Brain microvascular endothelial cell (primary cell): ENCODE results near the gene CC2D1A.

Experiments
- DNase-seq: peaks from one replicate; pipeline ENCODE4 v3.0.0-alpha.2; 2020
- H3K27ac ChIP-seq: fragments of 250-450 bp; sonication (Bioruptor Pico); 2 replicates; pipeline ENCODE4 v1.5.1; 2020; ENCODE audit warnings: mild to moderate bottlenecking, moderate library complexity
- H3K27me3 ChIP-seq: fragments of 250-450 bp; sonication (Bioruptor Pico); replicated peaks from 2 replicates; pipeline ENCODE4 v1.5.1; 2020; ENCODE audit warnings: mild to moderate bottlenecking
- H3K36me3 ChIP-seq: fragments of 250-450 bp; sonication (Bioruptor Pico); replicated peaks from 2 replicates; pipeline ENCODE4 v1.5.1; 2020; ENCODE audit warnings: mild to moderate bottlenecking
- H3K4me3 ChIP-seq: 2 replicates; pipeline ENCODE4 v1.5.1; 2011; ENCODE audit warnings: low read depth, mild to moderate bottlenecking, control low read depth, low read length, moderate library complexity
- CTCF ChIP-seq: IDR thresholded peaks from 2 replicates; pipeline ENCODE4 v1.5.1; 2011; ENCODE audit warnings: low read depth, mild to moderate bottlenecking, moderate library complexity, low read length, control low read depth, inconsistent platforms; ENCODE audit errors: missing control alignments
- in situ Hi-C: cut with HindIII; loops from 2 replicates; pipeline ENCODE4 v1.10.0; 2017; ENCODE audit warnings: low sequenced_read_pairs, low pct_ligation_motif_present

Gene CC2D1A

GRCh38 chr19:13909430-13909829, 3.4 kb downstream of the CC2D1A start:
- no peak for TF ChIP-seq CTCF
- Histone ChIP-seq H3K27ac (no peak overlapping the region), H3K4me3 (no peak overlapping the region), H3K36me3 (peaks cover 20% of the 10 kb centered on the region), H3K27me3 (no peaks in the 10 kb centered on the region)
- DNase-seq = no peak
- in situ Hi-C loops = no loop called here

- no peak for TF ChIP-seq CTCF
- in situ Hi-C loops = no loop called here
- no peak overlapping the region for H3K27ac ChIP-seq
- H3K36me3 ChIP-seq = peaks cover 28% of the 10 kb centered on the region
- no peak overlapping the region for H3K4me3 ChIP-seq
- no peaks in the 10 kb centered on the region for H3K27me3 ChIP-seq
- DNase-seq = no peak
Measured at GRCh38 chr19:13913352-13913751, 7.4 kb downstream of the CC2D1A start.

- peaks cover 35% of the 10 kb centered on the region for H3K36me3 ChIP-seq
- TF ChIP-seq CTCF = no peak
- in situ Hi-C loops = no loop called here
- no peak for DNase-seq
- no peak overlapping the region for H3K4me3 ChIP-seq
- no peak overlapping the region for H3K27ac ChIP-seq
- H3K27me3 ChIP-seq = no peaks in the 10 kb centered on the region
Measured at GRCh38 chr19:13914777-13915176, 8.8 kb downstream of the CC2D1A start.

GRCh38 chr19:13917888-13918406, 11.9 kb downstream of the CC2D1A start:
- TF ChIP-seq CTCF = no peak
- DNase-seq = no peak
- in situ Hi-C loops = no loop called here
- Histone ChIP-seq H3K27me3 (no peaks in the 10 kb centered on the region), H3K27ac (no peak overlapping the region), H3K36me3 (peaks cover 52% of the 10 kb centered on the region), H3K4me3 (no peak overlapping the region)

GRCh38 chr19:13918726-13919411, 12.9 kb downstream of the CC2D1A start:
- TF ChIP-seq CTCF = no peak
- H3K36me3 ChIP-seq = peaks cover 52% of the 10 kb centered on the region
- H3K4me3 ChIP-seq = no peak overlapping the region
- in situ Hi-C loops = no loop called here
- no peaks in the 10 kb centered on the region for H3K27me3 ChIP-seq
- DNase-seq = no peak
- no peak overlapping the region for H3K27ac ChIP-seq

GRCh38 chr19:13920524-13920923, 14.5 kb downstream of the CC2D1A start:
- DNase-seq = no peak
- peaks cover 49% of the 10 kb centered on the region for H3K36me3 ChIP-seq
- H3K4me3 ChIP-seq = no peak overlapping the region
- TF ChIP-seq CTCF = no peak
- in situ Hi-C loops = no loop called here
- H3K27me3 ChIP-seq = no peaks in the 10 kb centered on the region
- no peak overlapping the region for H3K27ac ChIP-seq
